Middle frontal gyrus (tissue), 1 donor: ENCODE data around the gene PPIP5K2.
"Not testable (repeated sequence)": the region's sequence is repeated elsewhere in the genome, so short reads cannot be mapped to it uniquely, and the experiment has no call there.

Source experiments
- DNase-seq: peaks from one replicate; pipeline ENCODE4 v3.0.0-alpha.2; 2015; ENCODE audit warnings: low spot score; ENCODE audit errors: extremely low spot score

The PPIP5K2 gene

DNA sequence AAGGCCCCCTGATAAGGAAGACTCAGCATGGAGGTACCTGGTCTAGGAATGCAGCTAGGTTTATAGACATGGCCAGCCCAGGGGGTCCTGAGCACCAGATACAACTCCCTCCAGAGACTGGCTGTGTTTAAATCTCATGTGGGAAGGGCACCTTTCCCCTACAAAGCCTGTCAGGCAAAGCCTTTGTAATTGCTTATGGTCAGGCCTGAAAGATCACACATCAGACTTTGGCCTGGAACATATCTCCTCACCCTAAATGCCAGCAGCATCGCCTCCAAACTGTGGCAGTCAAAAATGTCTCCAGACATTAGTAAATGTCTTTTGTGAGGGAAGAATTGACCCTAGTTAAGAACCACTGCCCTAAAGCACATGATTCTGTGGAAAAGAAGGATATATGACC is 86.9 kb downstream of the PPIP5K2 start:
- no peak for DNase-seq

GRCh38 chr5:103207653-103208052 is 87.6 kb downstream of the PPIP5K2 start:
- DNase-seq: no peak

DNA sequence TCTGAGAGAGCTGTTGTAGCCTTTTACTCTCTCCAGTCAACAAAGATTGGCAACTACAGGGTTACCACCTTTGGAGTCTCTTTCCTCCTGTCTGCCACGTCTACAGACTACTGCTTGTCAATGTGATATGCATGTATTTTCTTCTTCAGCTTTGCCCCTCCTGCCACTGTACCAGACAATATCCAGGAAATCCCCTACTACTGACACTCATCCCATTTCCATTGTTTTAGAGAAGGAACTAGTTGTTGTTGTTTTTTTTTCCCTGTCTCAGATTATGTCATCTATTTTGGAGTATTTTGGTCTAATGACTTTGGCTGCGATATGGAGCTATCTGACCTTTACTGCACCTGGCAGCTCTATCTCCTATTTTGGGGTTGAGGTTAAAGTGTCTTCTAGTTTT is 88.4 kb downstream of the PPIP5K2 start:
- DNase-seq: no peak

DNA sequence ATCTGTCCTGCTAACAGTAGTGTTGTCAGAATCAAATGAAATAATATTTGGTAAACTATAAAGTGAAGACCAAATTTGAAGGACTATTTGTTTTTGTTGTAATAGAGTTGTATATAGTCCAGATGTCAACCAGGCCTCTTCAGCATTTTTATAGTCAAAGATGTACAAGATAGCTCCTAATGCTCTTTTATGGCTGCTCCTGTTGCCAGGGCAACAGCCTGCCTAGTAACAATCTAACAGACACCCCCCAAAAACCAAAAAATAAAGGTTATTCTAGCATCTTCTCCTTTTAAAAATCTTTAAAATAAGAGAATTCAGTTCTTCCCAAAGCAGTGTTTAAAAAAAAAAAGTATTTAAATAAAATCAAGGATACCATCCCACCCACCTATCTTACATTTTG is 89.0 kb downstream of the PPIP5K2 start:
- DNase-seq: no peak

- no peak for DNase-seq
These were observed 90.9 kb downstream of the PPIP5K2 start for GRCh38 chr5:103210952-103211351.

GRCh38 chr5:103211576-103212561 is 91.8 kb downstream of the PPIP5K2 start:
- no peak for DNase-seq

- DNase-seq: no peak
These were observed 96.0 kb downstream of the PPIP5K2 start for GRCh38 chr5:103216137-103216536.

- DNase-seq: no peak
These were observed 96.6 kb downstream of the PPIP5K2 start for GRCh38 chr5:103216697-103217096.

DNA sequence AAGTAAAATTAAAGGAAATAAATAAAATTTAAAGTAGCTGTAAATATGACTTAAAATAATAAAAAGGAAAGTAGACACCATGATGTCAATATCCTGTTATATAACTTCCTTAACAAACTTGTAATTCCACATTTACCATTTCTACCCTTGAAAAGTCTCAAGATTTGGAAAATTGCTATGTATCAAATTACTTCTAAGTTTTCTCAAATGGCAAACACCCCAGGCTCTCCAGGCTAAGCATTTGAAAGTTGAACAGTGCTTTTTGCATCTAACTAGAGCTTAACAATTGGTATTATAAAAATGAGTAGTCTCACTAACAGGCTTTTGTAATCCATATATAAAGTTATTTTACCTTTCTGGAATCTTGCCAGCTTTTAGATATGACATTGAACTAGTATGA is 97.0 kb downstream of the PPIP5K2 start:
- no peak for DNase-seq

DNA sequence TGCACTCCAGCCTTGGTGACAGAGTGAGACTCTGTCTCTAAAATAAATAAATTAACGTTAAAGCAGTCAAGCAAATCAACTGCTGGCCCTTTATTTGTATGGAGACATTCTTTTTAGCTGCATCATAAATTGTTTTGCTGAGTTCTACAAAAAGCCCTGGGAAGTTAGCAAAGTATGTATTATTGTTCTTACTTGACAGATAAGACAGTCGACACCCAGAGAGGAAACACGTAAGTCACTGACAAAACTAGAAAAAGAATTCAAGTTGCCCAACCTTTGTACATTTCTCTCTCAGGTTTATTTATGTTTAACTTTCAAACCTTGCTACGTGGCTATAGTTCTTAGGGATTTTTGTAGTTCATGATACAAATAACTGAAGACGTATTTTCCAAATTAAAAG is 98.1 kb downstream of the PPIP5K2 start:
- DNase-seq: no peak

GRCh38 chr5:103219074-103219473 is 99.0 kb downstream of the PPIP5K2 start:
- DNase-seq: not testable (repeated sequence)

DNA sequence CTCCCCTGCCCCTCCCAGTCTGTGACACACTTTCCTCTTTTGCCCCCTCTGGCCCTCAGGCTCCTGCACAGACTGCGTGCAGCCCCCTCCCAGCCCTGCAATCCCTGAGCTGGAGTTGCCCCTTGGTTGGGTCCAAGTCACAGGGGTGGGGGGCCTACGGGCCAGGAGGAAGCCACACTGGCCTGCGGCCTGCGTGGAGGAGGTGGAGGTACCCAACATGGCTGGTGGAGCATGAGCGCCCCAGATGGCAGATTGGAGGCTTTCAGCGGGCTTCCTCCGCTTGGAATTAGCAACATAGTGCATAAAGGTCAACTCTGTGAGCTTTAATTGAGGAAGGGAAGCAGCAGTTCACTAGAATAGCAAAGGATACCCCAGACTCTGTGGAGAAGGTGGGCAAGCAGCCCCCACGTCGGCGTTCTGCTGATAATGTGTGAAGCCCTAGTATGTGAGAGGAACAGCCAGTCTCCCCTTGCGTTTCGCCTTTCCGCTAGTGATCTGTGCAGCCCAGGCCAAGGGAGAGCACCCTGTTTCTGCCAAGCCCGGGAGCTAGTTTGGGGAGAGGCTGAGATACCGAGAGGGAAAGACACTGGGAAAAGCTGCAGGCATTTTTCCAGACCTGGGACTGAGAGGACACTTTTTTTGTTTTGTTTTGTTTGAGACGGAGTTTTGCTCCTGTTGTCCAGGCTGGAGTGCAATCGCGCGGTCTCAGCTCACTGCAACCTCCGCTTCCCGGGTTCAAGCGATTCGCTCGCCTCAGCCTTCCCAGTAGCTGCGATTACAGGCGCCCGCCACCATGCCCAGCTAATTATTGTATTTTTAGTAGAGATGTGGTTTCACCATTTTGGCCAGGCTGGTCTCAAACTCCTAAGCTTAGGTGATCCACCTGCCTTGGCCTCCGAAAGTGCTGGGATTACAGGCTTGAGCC is 103.2 kb downstream of the PPIP5K2 start:
- DNase-seq: no peak

DNA sequence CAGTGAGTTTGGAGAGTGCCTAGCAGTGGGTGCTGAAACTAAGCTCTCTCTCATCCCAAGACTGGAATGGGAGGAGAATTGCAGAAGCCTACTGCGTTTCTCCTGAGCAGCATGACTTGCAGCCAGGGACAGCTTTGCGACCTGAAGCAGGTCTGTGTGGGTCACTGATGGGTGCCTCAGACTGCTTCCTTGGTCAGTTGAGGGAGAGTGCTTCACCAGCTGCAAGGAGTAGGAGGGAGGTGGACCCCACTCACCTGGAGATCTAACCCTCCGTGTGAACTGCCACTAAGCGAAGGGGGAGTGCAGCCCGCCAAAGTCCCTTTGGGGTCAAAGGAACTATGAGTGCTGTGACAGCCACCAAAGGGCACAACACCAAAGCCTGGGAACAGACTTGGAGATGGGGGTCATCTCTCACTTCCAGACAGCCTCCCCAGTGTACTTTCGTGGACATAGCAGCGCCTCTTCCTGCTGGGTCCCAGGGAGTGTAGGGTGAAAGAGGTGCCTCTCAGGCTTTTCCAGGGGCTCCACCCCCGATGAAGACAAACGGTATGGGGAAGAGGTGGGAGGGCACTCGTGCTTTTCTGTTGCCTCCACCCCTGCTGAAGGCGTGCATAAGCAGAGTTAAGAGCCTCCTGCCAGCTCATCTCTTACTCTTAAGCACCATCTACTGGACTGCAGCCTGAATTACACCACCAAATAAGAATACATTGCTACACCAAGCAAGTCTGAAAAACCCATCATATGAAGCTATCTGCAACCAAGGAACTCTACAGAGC is 104.2 kb downstream of the PPIP5K2 start:
- no peak for DNase-seq

- DNase-seq: no peak
These were observed 104.8 kb downstream of the PPIP5K2 start for GRCh38 chr5:103224894-103225246.

DNA sequence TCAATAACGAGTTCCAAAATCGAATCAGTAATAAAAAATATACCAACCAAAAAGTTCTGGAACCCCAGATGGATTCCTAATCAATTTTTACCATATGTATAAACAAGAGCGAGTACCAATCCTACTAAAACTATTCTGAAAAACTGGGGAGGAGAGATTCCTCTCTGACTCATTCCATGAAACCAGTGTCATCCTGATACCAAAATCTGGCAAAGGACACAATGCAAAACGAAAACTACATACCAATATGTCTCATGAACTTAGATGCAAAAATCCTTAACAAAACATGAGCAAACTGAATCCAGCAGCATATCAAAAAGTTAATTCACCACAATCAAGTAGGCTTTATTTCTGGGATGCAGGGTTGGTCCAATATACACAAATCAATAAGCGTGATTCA is 108.0 kb downstream of the PPIP5K2 start:
- DNase-seq: no peak

- no peak for DNase-seq
These were observed 108.5 kb downstream of the PPIP5K2 start for GRCh38 chr5:103228588-103228987.

DNA sequence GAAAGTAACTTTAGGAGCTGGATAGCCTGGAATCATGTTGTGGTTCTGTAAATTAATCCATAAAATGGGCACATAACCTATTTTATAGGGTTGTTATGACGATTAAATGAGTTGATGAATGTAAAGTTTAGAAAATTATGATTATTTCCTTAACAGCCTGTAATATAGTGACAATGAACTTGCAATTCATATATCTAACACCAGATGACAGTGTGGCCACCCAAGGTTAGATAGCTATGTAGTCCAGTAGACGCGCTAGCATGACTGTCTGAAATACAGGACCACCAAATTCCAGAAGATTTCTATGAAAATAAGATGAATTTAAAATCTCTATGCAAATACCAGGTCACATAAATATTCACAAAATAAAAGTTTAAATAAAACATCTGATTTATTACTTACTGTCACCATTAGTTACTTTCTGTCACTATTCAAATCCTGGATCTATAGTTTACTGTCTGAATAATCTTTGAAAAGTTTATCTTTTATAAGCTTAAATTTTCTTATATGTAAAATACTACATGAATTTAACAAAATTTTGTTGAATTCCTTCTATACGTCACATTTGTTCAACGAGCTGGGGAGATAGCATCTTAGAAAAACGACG is 112.4 kb downstream of the PPIP5K2 start:
- DNase-seq: no peak

GRCh38 chr5:103234239-103234975 is 114.3 kb downstream of the PPIP5K2 start:
- no peak for DNase-seq

GRCh38 chr5:103235891-103236290 is 115.8 kb downstream of the PPIP5K2 start:
- no peak for DNase-seq

GRCh38 chr5:103237778-103238177 is 117.7 kb downstream of the PPIP5K2 start:
- DNase-seq: no peak
